Ectodermal cell (in vitro differentiated cells): ENCODE data around the gene SRMS.

ENCODE experiments used
- H3K27ac ChIP-seq: 2 replicates; pipeline ENCODE4 v1.7.0; 2013; ENCODE audit warnings: mild to moderate bottlenecking, low read depth, low read length; ENCODE audit not compliant: insufficient read depth, poor library complexity, severe bottlenecking
- H3K27me3 ChIP-seq: 2 replicates; pipeline ENCODE4 v1.7.0; 2013; ENCODE audit warnings: mild to moderate bottlenecking, low read length; ENCODE audit not compliant: insufficient read depth, control insufficient read depth, poor library complexity, severe bottlenecking
- H3K36me3 ChIP-seq: one replicate; pipeline ENCODE4 v1.7.0; 2013; ENCODE audit warnings: low read length; ENCODE audit not compliant: control insufficient read depth, insufficient read depth
- H3K4me1 ChIP-seq: one replicate; pipeline ENCODE4 v1.7.0; 2013; ENCODE audit warnings: low read length; ENCODE audit not compliant: control insufficient read depth, insufficient read depth
- H3K4me3 ChIP-seq: 2 replicates; pipeline ENCODE4 v1.7.0; 2013; ENCODE audit warnings: low read depth, low read length, control low read depth; ENCODE audit not compliant: insufficient read depth
- H3K9me3 ChIP-seq: 2 replicates; pipeline ENCODE4 v1.7.0; 2013; ENCODE audit warnings: mild to moderate bottlenecking, low read length, moderate library complexity; ENCODE audit not compliant: control insufficient read depth
- WGBS, 2 experiments: methylation state at CpG; one replicate each; pipeline ENCODE4 v1.1.7; 2013; ENCODE audit warnings: missing lambda C conversion rate in 2 of 2; 5-methylcytosine and 5-hydroxymethylcytosine counted together

Gene SRMS

DNA sequence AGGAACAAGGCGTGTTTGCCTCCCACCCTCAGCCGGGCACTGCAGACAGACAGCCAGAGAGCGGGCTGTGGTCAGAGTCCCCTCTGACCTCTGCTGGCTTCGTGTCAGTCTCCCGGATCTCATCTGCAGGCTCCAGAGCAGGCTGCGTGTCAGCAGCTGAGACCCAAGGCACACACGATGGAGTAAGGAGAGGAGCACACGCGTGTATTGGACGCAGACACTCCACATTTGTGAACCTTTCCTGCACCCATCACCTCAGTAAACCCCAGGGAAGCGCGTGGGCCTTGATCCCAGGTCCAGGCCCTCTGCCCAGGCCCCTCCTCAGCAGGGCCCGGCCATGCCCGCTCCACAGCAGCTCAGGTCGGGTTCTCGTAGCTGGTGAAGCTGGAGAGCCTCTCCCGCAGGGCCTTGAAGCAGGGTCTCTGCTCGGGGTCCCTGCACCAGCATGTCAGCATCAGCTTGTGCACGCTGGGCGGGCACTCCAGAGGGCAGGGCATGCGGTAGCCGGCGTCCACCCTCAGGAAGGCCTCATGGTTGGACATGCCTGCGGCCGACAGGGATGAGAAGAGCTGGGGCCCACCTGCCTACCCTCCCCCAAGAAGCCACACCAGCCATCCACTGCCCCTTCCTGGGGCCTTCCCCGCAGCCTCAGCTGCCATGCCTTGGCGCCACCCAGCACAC is 18.2 kb downstream of the SRMS start:
- no peak overlapping the region for H3K27ac ChIP-seq
- no peak overlapping the region for H3K4me3 ChIP-seq
- H3K27me3 ChIP-seq, result no peaks in the 10 kb centered on the region
- 92 to 93% methylated on average over 27 of the region's 27 CpGs for WGBS, 2 experiments
- H3K4me1 ChIP-seq, result no peaks in the 10 kb centered on the region
- no peaks in the 10 kb centered on the region for H3K36me3 ChIP-seq
- H3K9me3 ChIP-seq, result no peaks in the 10 kb centered on the region

DNA sequence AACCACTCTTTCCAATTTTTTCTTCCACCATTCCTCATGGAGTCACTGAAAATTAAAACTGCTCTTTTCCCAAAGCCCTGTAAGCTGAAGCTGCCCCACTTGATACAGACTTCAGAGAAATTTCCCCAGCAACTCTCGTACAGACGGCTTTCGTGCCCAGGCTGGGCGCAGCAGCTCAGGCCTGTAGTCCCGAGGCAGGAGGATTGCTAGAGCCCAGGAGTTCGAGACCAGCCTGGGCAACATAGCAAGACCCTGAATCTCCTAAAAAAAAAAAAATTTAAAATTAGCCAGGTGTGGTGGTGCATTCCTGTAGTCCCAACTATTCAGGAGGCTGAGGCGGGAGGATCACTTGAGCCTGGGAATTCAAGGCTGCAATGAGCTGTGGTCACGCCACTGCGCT is 20.4 kb downstream of the SRMS start:
- Histone ChIP-seq H3K4me1 (no peaks in the 10 kb centered on the region), H3K36me3 (peaks cover 16% of the 10 kb centered on the region), H3K27ac (no peak overlapping the region), H3K27me3 (no peaks in the 10 kb centered on the region), H3K4me3 (no peak overlapping the region), H3K9me3 (no peaks in the 10 kb centered on the region)
- 92 to 95% methylated on average over 9 of the region's 9 CpGs for WGBS, 2 experiments

DNA sequence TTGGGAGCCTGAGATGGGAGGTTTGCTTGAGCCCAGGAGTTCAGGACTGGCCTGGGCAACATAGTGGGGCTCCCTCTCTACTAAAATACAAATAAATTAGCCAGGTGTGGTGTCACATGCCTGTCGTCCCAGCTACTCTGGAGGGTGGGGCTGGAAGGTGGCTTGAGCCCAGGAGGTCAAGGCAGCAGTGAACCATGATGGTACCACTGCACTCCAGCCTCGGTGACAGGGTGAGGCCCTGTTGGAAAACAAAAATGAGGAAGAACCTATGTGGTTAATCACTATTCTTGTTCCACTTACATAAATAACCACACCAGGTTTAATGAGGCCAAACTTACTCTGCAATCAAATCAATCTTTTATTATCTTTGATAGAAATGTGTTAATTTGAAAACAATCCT is 21.6 kb downstream of the SRMS start:
- Histone ChIP-seq H3K9me3 (no peaks in the 10 kb centered on the region), H3K36me3 (peaks cover 17% of the 10 kb centered on the region), H3K4me3 (no peak overlapping the region), H3K4me1 (no peaks in the 10 kb centered on the region), H3K27me3 (no peaks in the 10 kb centered on the region), H3K27ac (no peak overlapping the region)
- WGBS, 2 experiments, result 66 to 68% methylated on average over 2 of the region's 2 CpGs

DNA sequence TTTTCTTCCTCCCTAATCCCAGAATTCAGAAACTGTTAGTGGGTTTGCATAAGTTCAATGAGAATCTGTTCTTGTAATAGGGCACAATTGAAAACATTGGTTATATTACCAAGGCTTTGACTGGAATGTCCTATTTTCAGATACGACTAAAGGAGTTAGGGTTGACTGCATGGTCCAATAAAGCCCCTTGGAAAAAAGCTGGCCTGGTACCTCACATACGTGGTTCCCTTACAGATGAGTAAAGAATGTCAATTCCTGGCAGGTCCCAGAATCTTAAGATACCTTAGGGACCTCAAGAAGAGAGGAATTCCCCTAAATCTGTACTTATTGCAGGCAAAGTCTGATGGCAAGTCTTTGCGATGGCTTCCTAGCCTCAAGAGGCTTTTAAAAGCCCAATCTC is 22.4 kb downstream of the SRMS start:
- Histone ChIP-seq H3K36me3 (peaks cover 17% of the 10 kb centered on the region), H3K9me3 (no peaks in the 10 kb centered on the region), H3K27me3 (peaks cover 1% of the 10 kb centered on the region), H3K4me1 (no peaks in the 10 kb centered on the region), H3K27ac (no peak overlapping the region), H3K4me3 (no peak overlapping the region)
- 82 to 83% methylated on average over 3 of the region's 3 CpGs for WGBS, 2 experiments

DNA sequence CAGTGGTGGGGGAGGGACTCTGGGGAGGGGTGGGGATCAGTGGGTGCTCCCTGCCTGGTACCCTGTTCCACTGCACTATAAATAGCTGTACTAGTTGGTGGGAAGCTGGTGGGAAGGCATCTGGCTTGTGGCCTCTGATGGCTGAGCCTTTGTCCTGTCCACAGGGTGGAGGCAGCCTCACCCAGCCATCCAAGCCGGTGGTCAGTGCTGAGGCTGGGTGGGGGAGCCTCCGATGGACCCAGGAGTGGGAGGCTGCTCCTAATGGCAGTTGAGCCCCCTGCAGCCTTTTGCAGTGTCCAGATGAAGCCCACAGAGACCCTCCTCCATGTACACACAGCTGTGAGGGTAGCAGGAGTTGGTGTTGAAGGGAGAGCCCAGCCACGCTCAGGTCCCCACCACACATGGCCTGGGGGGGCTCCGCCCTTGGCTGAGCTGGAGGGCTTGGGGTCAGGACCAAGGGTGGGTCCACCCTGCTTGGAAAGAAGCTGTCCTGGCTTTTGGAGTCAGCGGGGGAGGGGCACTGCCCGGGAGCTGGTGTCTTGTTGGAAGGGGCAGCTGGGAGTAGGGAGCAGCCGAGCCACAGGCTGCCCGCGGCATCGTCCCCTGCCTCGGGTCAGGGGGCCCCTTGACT is 24.5 kb downstream of the SRMS start:
- Histone ChIP-seq H3K27ac (no peak overlapping the region), H3K27me3 (peaks cover 22% of the 10 kb centered on the region), H3K9me3 (no peaks in the 10 kb centered on the region), H3K36me3 (peaks cover 17% of the 10 kb centered on the region), H3K4me3 (no peak overlapping the region), H3K4me1 (peaks cover 10% of the 10 kb centered on the region)
- WGBS, 2 experiments, result 97 to 98% methylated on average over 11 of the region's 11 CpGs

DNA sequence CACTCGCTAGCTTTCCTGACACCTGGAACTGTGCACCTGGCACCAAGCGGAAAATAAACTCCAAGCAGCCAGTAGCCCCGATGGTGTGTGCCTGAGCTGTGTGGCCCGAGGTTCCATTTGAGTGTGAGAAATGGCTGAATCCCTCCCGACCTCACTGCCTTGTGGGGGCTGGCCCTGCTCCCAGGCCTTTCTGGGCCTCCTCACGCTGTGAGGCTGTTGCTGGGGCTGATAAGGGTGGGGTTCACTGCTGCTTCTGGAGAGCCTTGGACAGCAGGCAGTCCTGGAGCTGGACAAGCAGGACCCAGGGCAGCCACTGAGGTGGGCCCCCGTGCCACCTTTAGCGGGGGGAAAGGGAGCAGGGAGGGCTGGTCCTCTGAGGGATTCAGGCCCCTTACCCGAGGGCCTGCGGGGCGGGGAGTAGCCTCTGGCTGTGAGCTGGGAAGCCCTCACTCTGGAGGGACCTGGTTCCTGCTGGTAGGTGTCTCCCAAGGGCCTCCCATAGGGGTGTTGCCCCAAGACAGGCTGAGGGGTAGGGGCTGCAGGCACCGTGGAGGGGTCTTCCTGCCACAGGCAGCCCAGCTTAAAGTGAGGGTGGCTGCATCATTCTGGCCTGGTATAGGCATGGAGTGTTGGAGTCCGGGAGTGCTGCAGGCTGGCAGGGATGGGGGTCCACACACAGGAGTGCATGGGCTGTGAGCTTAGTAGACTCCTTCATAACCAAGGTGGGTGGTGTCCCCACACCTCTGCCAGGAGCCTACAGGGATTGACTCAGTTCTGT is 25.3 kb downstream of the SRMS start:
- Histone ChIP-seq H3K36me3 (peaks cover 17% of the 10 kb centered on the region), H3K27ac (no peak overlapping the region), H3K9me3 (no peaks in the 10 kb centered on the region), H3K4me1 (peaks cover 10% of the 10 kb centered on the region), H3K4me3 (peak overlapping the region; percentile 8), H3K27me3 (peaks cover 24% of the 10 kb centered on the region)
- WGBS, 2 experiments, result 81 to 82% methylated on average over 13 of the region's 13 CpGs

DNA sequence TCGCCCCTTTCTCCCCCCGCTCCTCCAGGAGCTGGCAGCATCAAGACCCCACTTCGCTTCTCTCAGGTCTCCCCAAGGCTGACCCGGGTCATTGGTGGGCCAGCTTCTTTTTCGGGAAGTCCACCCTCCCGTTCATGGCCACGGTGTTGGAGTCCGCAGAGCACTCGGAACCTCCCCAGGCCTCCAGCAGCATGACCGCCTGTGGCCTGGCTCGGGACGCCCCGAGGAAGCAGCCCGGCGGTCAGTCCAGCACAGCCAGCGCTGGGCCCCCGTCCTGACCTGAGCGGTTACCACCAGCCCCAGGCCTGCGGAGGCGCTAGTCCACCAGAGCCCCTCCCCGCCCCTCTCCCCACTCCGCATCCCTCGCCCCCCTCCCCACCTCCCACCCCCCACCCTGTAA is 25.9 kb downstream of the SRMS start:
- Histone ChIP-seq H3K27me3 (peaks cover 24% of the 10 kb centered on the region), H3K36me3 (peaks cover 17% of the 10 kb centered on the region), H3K9me3 (no peaks in the 10 kb centered on the region), H3K27ac (no peak overlapping the region), H3K4me1 (peaks cover 10% of the 10 kb centered on the region), H3K4me3 (peak overlapping the region; percentile 76)
- WGBS, 2 experiments, result 12% methylated on average over 20 of the region's 23 CpGs

DNA sequence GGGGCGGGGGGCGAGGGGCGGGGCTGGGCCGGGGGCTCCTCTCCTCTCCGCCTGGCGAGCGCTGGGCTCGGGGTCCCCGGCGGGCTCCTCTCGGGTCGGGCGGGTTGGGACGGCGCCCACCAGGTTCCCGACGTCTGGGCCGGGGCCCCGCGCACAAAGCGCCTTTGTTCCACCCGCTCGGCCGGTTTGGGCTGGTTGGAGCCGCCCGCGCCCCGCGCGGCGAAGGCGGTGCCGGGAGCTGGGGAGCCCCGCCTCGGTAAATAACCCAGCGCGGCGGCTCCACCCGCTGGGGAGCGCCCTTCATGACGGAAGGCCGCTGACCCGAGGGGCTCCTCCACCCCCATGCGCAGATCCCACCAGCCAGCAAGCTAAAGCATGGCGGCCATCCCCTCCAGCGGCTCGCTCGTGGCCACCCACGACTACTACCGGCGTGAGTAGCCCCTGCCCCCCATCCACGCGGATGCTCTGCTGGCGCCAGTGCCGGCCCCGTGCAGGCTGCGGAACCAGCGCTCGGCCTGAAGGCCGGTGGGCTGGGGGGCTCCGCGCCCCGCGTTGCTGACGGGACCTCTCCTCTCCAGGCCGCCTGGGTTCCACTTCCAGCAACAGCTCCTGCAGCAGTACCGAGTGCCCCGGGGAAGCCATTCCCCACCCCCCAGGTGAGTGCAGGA is 26.5 kb downstream of the SRMS start:
- Histone ChIP-seq H3K9me3 (no peaks in the 10 kb centered on the region), H3K4me3 (peak overlapping the region; percentile 76), H3K27ac (peak overlapping the region; percentile 96), H3K36me3 (peaks cover 17% of the 10 kb centered on the region), H3K27me3 (peaks cover 24% of the 10 kb centered on the region), H3K4me1 (peaks cover 10% of the 10 kb centered on the region)
- 0 to 1% methylated on average over 68 of the region's 68 CpGs for WGBS, 2 experiments

DNA sequence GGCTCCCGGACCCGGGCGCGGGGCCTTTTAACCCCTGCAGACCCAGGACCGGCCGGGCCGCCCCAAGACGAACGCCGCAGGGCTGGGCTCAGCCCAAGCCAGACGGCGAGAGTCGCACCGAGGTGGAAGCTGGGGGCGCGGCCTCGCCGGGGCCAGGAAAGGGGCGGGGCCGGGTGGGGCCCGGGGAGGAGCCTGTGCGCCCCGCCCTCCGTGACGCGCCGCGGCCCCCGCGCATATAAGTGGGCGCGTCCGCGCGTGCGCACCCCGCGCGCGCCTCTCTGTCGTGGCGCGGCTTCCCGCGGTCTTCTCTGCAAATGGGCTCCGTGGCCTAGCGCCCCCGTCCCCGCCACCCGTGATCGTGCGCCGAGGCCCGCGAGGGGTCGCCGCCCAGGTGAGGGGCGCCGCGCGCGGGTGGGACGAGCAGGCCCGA is 27.0 kb downstream of the SRMS start, which contains the start of gene PPDPF:
Gene PPDPF, plus strand, starts transcription at position 262 of the 430 bp plus-strand sequence. CDS start 544 bp downstream, outside the sequence.
- Histone ChIP-seq H3K36me3 (peaks cover 17% of the 10 kb centered on the region), H3K4me1 (peaks cover 10% of the 10 kb centered on the region), H3K27ac (peak within 1 kb of the TSS; percentile 96), H3K27me3 (peaks cover 24% of the 10 kb centered on the region), H3K9me3 (no peaks in the 10 kb centered on the region), H3K4me3 (peak within 1 kb of the TSS; percentile 76)
- 0% methylated on average over 64 of the region's 64 CpGs for WGBS, 2 experiments
